Omental fat pad (tissue), 4 donors: ENCODE measurements around the gene MRPL21. TPM values are rescaled to one million over a fixed set of nuclear protein-coding genes. Genes with fewer than 3 reads are reported as not detected.
A peak's percentile ranks its signal among the peaks of the same experiment; 100 is the strongest.

Experiments
- ATAC-seq: fragments of 150-250 bp; one replicate; pipeline ENCODE4 v1.9.1; 2016; ENCODE audit warnings: mild to moderate bottlenecking, moderate library complexity; ENCODE audit not compliant: low FRiP score
- DNase-seq: peaks from one replicate; pipeline ENCODE4 v3.0.0-alpha.2; 2019; ENCODE audit warnings: low spot score
- total RNA-seq, 4 donors: library from RNA; depleted of rRNA; stranded (reverse); fragments of >200 nt; gene quantifications; one replicate each; pipeline ENCODE4 v1.1.0, GENCODE V29; 2016
- TF ChIP-seq, protein P1 (sequence below), 3 donors: fragments of 450-650 bp; IDR thresholded peaks; one replicate each; pipeline ENCODE4 v1.5.1; 2016 to 2017; ENCODE audit warnings: antibody characterized with exemption in 3 of 3, mild to moderate bottlenecking in 3 of 3, moderate library complexity in 2 of 3

The MRPL21 gene
- total RNA-seq, 4 donors from 2014 or later: 31.8 to 57.5 (median 39.1) TPM

DNA sequence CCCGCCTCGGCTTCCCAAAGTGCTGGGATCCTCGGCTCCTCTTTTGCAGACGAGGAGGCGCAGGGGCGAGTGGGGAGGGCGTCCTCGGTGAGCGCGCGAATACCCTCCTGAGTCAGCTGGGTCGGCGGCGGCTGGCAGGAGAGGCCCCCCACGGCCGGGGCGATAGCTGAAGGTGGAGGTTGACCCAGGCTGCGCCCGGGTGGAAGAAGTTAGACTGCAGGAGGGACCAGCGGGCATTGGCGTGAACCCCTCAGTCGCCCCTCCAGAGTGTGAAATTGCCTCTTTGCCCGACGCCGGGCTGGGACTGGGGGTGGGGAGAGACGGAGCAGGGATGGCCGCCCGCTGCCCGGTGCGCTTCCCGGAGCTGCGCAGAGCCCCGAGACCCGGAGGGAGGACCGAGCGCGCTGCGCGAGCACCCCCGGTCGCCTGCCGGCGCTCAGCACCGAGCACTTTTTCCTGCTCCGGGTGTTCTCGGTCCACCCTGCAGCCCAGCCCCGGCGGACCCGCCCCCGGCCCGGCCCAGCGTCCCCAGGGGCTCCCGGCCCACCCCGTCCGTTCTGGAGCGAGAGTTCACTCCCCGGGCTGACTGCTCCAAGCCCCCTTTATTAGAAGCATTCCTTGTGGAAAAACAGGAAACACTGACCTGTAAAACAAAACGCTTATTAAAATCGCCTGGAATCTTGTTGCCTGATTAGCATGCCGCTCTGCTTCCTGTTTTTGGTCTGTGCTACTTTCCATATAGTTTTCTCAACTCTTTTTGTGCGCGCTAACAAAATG, 48.2 kb downstream of the MRPL21 start:
- DNase-seq: no peak
- TF ChIP-seq, protein P1, sequence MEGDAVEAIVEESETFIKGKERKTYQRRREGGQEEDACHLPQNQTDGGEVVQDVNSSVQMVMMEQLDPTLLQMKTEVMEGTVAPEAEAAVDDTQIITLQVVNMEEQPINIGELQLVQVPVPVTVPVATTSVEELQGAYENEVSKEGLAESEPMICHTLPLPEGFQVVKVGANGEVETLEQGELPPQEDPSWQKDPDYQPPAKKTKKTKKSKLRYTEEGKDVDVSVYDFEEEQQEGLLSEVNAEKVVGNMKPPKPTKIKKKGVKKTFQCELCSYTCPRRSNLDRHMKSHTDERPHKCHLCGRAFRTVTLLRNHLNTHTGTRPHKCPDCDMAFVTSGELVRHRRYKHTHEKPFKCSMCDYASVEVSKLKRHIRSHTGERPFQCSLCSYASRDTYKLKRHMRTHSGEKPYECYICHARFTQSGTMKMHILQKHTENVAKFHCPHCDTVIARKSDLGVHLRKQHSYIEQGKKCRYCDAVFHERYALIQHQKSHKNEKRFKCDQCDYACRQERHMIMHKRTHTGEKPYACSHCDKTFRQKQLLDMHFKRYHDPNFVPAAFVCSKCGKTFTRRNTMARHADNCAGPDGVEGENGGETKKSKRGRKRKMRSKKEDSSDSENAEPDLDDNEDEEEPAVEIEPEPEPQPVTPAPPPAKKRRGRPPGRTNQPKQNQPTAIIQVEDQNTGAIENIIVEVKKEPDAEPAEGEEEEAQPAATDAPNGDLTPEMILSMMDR (IDR thresholded peaks at IDR 0.05): no peak
- ATAC-seq: peak; percentile 58

DNA sequence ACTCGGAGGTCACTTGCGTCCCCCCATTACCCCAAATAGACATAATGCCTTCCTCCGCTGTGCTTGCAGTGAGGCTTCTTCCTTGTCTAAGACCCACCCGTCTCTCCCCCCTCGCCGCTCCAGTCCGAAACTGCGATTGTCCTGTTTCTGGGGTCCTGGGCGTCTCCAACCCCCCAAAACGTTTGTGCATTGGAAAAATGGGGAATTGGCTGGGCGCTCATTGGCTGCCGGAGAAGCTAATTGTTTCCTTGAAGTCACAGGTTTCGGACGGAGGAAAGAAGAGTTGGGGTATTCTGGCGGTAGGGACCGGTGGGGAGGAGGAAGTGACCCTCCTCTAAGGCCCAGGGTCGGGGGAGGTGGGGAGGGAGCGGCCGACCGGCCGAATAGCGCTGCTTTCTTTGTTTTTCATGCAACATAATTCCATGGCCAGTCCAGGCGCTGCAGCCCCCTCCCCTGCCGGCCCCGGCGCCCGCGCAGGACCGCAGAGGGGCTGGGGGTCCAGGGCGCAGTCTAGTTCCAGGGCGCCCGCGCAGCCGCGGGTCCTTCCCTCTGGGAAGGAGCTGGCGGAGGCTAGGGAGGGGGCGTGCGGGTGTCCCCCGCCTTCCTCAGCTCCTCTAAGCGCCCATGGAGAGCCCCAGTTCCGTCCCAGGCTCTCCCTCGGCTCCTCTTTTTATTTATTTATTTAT, 49.2 kb downstream of the MRPL21 start:
- no peak for ATAC-seq
- no peak for DNase-seq
- TF ChIP-seq, protein P1 (IDR thresholded peaks at IDR 0.05): no peak

DNA sequence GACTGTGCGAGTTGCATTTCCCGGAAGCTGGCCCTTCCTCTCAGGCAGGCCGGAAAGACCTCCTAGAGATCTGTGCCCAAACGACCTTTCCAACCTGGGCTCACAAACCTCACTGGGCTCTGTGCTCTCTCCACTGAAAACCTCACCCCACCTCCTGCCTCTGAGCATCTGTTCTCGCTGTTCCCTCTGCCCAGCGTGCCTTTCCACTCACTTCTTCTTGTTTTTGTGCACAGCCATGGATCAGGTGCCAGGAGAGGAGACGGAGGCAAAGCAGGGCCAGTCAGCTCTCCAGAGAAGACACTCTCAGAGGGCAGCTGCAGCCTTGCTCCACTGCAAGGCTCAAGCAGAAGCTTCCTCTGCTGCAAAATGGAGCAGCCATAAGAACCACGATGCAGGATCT, 51.0 kb downstream of the MRPL21 start:
- ATAC-seq (no peak), DNase-seq (no peak)
- TF ChIP-seq, protein P1 (IDR thresholded peaks at IDR 0.05): no peak

DNA sequence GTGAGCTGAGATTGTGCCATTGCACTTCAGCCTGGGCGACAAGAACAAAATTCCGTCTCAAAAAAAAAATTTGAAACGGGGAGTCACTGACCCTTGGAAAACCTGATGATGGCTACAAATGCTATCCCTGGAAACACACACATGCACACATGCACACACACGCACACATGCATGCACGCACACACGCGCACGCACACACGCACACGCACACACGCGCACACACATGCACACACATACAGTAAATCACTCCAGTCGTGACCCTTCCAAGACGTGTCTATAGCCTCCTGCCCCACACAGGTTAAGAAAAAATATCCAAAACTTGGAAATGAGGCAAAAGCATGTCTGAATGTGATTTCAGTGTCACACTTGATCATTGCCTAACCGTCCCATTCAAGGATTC, 55.2 kb downstream of the MRPL21 start:
- no peak for DNase-seq
- TF ChIP-seq, protein P1 (IDR thresholded peaks at IDR 0.05): no peak
- ATAC-seq: no peak

DNA sequence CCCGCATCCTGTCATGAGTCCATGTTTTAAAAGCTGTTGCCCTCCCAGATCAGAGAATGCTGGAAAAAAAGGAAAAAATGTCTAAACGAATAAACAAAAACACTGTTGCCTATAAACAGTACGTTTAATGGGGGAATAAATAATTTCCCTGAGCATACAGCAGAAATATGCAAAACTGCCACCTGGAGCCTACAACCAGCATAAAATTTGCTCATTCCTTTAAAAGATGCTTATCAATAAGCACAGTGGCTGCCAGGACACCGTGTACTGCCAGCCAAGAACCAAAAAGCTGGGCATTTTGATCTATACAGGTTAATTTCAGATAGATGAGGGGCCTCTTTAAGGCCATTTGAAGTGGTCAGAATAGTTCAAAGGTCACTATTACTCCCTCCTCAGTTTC, 56.2 kb downstream of the MRPL21 start:
- ATAC-seq (no peak), DNase-seq (no peak)
- TF ChIP-seq, protein P1 (IDR thresholded peaks at IDR 0.05): no peak

DNA sequence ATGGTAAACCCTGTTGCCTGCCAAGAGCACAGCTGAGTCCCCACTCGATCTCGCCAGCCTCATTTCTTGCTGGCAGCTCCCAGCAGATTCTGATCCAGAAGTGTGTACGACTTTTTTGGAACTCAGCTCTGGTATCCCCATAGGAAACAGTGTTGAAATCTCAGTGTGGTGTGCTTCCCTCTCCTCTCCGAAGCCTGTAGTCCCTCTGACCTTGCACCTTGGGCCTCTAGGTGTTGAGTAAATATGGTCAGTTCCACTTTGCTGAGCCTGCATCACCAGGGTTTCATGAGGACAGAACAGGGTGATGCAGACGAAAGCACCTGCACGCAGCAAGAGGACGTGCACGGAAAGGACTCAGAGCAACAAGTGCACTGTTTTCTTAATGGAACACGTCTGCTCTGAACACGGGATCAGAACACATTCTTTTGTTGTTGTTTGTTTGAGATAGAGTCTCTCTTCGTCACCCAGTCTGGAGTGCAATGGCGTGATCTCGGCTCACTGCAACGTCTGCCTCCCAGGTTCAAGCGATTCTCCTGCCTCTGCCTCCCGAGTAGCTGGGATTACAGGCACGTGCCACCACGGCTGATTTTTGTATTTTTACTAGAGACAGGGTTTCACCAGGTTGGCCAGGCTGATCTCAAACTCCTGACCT, 58.2 kb downstream of the MRPL21 start:
- DNase-seq (no peak), ATAC-seq (no peak)
- TF ChIP-seq, protein P1 (IDR thresholded peaks at IDR 0.05): no peak
